Skeletal muscle tissue (tissue), 4 donors: ENCODE data around the gene PUM2. TPM values are rescaled to one million over a fixed set of nuclear protein-coding genes. Genes with fewer than 3 reads are reported as not detected.

Experiments
- H3K27ac ChIP-seq: one replicate; pipeline ENCODE4 v1.7.0; 2013; ENCODE audit warnings: mild to moderate bottlenecking, low read depth, low read length, inconsistent platforms
- H3K27me3 ChIP-seq, 3 donors: one replicate each; pipeline ENCODE4 v1.7.0; 2013; ENCODE audit warnings: low read length in 3 of 3; ENCODE audit not compliant: control insufficient read depth in 3 of 3, insufficient read depth in 3 of 3
- H3K36me3 ChIP-seq, 3 donors: one replicate each; pipeline ENCODE4 v1.7.0; 2013; ENCODE audit warnings: low read length in 3 of 3; ENCODE audit not compliant: control insufficient read depth in 3 of 3, insufficient read depth in 3 of 3
- H3K4me1 ChIP-seq, 3 donors: one replicate each; pipeline ENCODE4 v1.7.0; 2013; ENCODE audit warnings: low read length in 3 of 3, mild to moderate bottlenecking in 3 of 3; ENCODE audit not compliant: control insufficient read depth in 3 of 3, insufficient read depth in 3 of 3
- H3K4me3 ChIP-seq, 3 donors: one replicate each; pipeline ENCODE4 v1.7.0; 2013; ENCODE audit warnings: low read length in 3 of 3
- H3K9ac ChIP-seq, 3 donors: one replicate each; pipeline ENCODE4 v1.7.0; 2013; ENCODE audit warnings: low read length in 3 of 3, mild to moderate bottlenecking in 3 of 3, moderate library complexity in 2 of 3, low read depth in 1 of 3
- H3K9me3 ChIP-seq, 3 donors: one replicate each; pipeline ENCODE4 v1.7.0; 2013; ENCODE audit warnings: low read length in 3 of 3; ENCODE audit not compliant: control insufficient read depth in 3 of 3
- total RNA-seq: library from RNA; depleted of rRNA; stranded (reverse); fragments of >200 nt; gene quantifications from one replicate; pipeline ENCODE4 v1.2.3, GENCODE V29; 2014
- donor health status: Osteomylitis.

The PUM2 gene
- total RNA-seq, 1 donor from 2014 or later = 80.4 TPM

DNA sequence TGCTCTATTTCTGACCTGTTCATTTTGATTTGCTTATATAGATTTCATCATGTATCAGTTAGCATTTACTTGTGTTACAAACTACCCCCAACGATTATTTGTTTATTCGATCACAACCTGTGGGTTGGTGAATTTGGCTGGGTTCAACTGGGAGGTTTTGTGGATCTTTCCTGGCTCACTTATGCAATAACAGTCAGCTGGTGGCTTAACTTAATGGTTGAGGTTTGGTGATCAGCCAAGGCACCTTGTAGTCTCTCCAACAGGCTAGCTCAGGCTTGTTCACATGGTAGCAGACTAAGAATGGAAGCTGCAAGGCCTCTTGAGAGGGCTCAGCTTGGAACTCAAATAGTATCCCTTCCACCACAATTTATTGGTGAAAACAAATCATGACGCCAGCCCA is 5.4 kb upstream of the PUM2 start:
- no peaks in the 10 kb centered on the region for H3K36me3 ChIP-seq
- H3K27ac ChIP-seq = no peak overlapping the region
- H3K4me3 ChIP-seq = no peak overlapping the region
- H3K4me1 ChIP-seq = peaks cover 8 to 17% (median 8%) of the 10 kb centered on the region in 3 donors
- H3K27me3 ChIP-seq = no peaks in the 10 kb centered on the region
- H3K9ac ChIP-seq = no peak overlapping the region
- no peaks in the 10 kb centered on the region for H3K9me3 ChIP-seq

GRCh38 chr2:20355131-20355530 is 4.5 kb upstream of the PUM2 start:
- Histone ChIP-seq H3K9ac (no peak overlapping the region), H3K4me3 (no peak overlapping the region), H3K36me3 (no peaks in the 10 kb centered on the region), H3K27me3 (no peaks in the 10 kb centered on the region), H3K9me3 (no peaks in the 10 kb centered on the region), H3K4me1 (peaks cover 8 to 18% (median 9%) of the 10 kb centered on the region in 3 donors), H3K27ac (no peak overlapping the region)

DNA sequence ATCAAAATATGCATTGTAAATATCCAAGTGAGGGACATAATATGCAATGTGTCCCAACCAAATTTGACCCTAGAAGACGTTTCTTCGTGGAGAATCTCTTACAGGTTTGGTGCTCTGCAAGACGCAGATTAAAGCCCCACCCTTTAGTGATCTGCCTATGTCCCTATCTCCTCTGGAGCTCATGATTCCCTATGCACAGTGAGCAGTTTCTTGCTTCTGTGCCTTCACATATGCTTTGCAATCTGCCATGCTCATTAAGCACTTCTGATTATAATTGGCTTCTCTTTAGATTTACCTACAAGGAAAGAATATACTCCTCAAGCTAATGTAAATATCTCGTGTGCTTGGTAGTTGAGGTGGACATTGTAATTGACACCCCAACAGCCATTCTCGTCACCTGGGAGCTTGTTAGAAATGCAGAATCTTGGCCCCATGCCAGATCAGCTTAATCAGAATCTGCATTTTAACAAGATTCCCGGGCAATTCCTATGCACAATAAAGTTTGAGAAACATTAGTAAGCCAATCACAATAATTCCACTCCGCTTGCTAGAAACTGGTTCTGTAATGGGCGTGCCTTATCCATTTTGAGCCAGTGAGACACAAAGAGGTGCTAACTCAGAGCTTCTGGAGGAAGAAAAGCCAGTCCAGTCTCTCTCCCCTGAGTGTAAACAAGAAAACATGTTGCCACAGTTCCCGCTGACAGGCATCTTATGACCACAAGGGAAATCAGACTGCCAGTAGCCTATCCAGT is 2.8 kb upstream of the PUM2 start:
- Histone ChIP-seq H3K4me1 (peaks cover 8 to 26% (median 19%) of the 10 kb centered on the region in 3 donors), H3K9ac (no peak overlapping the region), H3K36me3 (no peaks in the 10 kb centered on the region), H3K4me3 (no peak overlapping the region), H3K27me3 (no peaks in the 10 kb centered on the region), H3K27ac (no peak overlapping the region), H3K9me3 (no peaks in the 10 kb centered on the region)

GRCh38 chr2:20352581-20353216 is 2.1 kb upstream of the PUM2 start:
- H3K9ac ChIP-seq = no peak overlapping the region
- H3K9me3 ChIP-seq = no peaks in the 10 kb centered on the region
- peak overlapping the region; percentile 94 for H3K27ac ChIP-seq
- H3K4me1 ChIP-seq = peaks cover 10 to 27% (median 24%) of the 10 kb centered on the region in 3 donors
- no peak overlapping the region for H3K4me3 ChIP-seq
- H3K27me3 ChIP-seq = no peaks in the 10 kb centered on the region
- no peaks in the 10 kb centered on the region for H3K36me3 ChIP-seq

DNA sequence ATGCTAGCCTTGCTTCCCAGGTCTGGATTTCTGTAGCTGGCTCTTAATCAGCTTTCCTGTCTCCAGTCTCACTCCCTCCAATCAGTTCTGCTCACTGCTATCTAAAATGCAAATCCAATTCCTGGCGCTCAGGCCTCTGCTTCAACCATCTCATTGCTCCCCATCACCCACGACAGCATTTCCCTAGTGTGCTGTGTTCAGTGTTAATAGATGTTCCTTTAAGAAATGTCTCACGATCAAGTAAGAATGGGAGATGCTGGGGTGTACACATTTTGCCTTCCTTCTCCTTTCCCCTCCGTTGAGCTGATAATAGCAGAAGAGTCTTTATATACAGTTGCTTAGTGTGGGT is 1.6 kb upstream of the PUM2 start:
- Histone ChIP-seq H3K4me3 (no peak overlapping the region), H3K9me3 (no peaks in the 10 kb centered on the region), H3K4me1 (peaks cover 11 to 30% (median 26%) of the 10 kb centered on the region in 3 donors), H3K27ac (peak overlapping the region; percentile 94), H3K9ac (peak overlapping the region in 2 of 3 donors; percentile 95 to 98), H3K27me3 (no peaks in the 10 kb centered on the region), H3K36me3 (no peaks in the 10 kb centered on the region)

GRCh38 chr2:20351555-20352229 is 1.0 kb upstream of the PUM2 start:
- Histone ChIP-seq H3K27me3 (no peaks in the 10 kb centered on the region), H3K4me3 (peak overlapping the region; percentile 84 to 89 (median 89)), H3K36me3 (no peaks in the 10 kb centered on the region), H3K27ac (peak overlapping the region; percentile 94), H3K4me1 (peaks cover 11 to 33% (median 30%) of the 10 kb centered on the region in 3 donors), H3K9me3 (no peaks in the 10 kb centered on the region), H3K9ac (peak overlapping the region; percentile 95 to 98 (median 98))

DNA sequence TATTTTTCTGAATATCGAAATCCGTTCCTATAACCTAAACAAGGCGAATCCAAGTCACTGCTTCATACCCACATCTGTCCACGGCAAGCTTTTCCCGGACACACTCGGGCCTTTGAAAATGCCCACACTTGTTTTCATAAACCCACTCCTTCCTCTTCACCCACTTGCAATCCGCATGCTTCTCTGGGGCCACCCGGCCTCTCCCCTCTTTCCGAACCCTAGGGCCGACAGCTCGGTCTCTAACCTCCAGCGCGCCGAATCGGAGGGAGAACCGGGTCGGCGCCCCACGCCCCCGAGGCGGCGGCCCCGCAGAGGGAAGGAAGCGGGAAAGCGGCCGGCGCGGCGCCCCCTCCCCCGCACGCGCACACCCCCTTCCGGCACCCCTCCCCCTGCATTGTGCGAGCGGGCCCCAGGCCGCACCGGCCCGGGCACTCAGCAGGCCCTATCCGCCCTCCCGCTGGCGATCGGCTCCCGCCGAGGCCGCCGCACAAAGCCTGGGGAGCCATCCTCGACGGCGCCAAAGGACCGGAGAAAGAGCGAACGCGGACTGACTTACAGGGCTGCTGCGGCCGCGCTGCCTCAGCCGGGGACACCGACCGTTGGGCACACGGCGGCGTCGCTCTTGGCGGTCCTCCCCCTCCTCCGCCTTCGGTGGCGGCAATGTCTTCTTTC is 467 bp downstream of the PUM2 start:
- H3K27me3 ChIP-seq = no peaks in the 10 kb centered on the region
- H3K27ac ChIP-seq = peak overlapping the region; percentile 86
- peak overlapping the region; percentile 89 to 93 (median 89) for H3K4me3 ChIP-seq
- peaks cover 11 to 40% (median 36%) of the 10 kb centered on the region in 3 donors for H3K4me1 ChIP-seq
- peak overlapping the region; percentile 84 to 91 (median 90) for H3K9ac ChIP-seq
- H3K9me3 ChIP-seq = no peaks in the 10 kb centered on the region
- no peaks in the 10 kb centered on the region for H3K36me3 ChIP-seq

- peak overlapping the region; percentile 86 for H3K27ac ChIP-seq
- peaks cover 11 to 42% (median 38%) of the 10 kb centered on the region in 3 donors for H3K4me1 ChIP-seq
- no peaks in the 10 kb centered on the region for H3K36me3 ChIP-seq
- H3K27me3 ChIP-seq = no peaks in the 10 kb centered on the region
- H3K4me3 ChIP-seq = peak overlapping the region; percentile 89 to 93 (median 89)
- H3K9ac ChIP-seq = peak overlapping the region; percentile 84 to 91 (median 90)
- no peaks in the 10 kb centered on the region for H3K9me3 ChIP-seq
Observed at GRCh38 chr2:20349513-20349921, 1.1 kb downstream of the PUM2 start.

- Histone ChIP-seq H3K4me3 (peak overlapping the region; percentile 18 to 24 (median 21)), H3K4me1 (peaks cover 11 to 42% (median 38%) of the 10 kb centered on the region in 3 donors), H3K27me3 (no peaks in the 10 kb centered on the region), H3K9me3 (no peaks in the 10 kb centered on the region), H3K27ac (no peak overlapping the region), H3K36me3 (no peaks in the 10 kb centered on the region), H3K9ac (no peak overlapping the region)
Observed at GRCh38 chr2:20348542-20348941, 2.1 kb downstream of the PUM2 start.
